HG03565 (cell line): ENCODE data around the gene LAMC3.
"Not testable (repeated sequence)": the region's sequence is repeated elsewhere in the genome, so short reads cannot be mapped to it uniquely, and the experiment has no call there.

Experiments used
- ATAC-seq: cut with Tn5 transposase; IDR thresholded peaks from one replicate; pipeline ENCODE4 v1.9.1; 2021; ENCODE audit warnings: mild to moderate bottlenecking, moderate library complexity; ENCODE audit not compliant: unreplicated experiment

Gene LAMC3

DNA sequence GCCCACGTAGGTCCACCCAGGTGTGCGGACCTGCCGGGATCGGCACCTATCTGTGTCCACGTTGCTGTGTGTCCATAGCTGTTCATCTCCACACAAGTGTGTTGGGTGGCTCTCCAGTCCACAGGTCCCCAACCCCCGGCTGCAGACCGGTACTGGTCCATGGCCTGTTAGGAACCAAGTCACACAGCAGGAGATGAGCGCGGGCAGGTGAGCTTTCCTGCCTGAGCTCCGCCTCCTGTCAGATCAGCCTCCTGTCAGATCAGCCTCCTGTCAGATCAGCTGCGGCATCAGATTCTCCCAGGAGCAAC lies 18.9 kb downstream of the LAMC3 start:
- ATAC-seq, result no peak

DNA sequence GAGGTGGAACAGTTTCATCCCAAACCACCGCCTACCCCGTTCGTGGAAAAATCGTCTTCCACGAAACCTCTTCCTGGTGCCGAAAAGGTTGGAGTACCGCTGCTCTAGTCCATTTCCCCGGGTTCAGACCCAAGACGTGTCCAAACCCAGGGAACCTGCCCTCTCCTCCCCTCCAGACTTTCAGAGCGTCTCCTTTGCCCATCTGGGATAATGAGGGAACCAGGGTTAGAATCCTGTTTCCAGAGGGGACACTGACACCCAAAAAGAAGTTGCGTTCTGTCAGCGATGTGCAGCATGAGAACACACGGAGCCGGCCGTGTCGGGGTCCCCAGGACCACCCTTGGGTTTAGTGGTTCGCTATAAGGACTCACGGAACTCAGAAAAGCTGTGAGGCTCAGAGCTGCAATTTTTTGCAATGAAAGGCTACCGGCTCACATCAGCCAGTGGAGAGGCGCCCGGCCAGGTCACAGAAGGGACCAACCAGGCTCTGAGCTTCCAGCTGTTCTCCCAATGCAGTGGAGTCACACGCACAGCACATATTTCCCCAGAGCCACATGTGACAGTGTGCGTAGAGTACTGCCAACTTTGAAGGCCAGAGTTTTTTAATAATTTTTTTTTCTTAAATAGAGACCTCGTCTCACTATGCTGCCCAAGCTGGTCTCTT lies 19.4 kb downstream of the LAMC3 start:
- no peak for ATAC-seq

DNA sequence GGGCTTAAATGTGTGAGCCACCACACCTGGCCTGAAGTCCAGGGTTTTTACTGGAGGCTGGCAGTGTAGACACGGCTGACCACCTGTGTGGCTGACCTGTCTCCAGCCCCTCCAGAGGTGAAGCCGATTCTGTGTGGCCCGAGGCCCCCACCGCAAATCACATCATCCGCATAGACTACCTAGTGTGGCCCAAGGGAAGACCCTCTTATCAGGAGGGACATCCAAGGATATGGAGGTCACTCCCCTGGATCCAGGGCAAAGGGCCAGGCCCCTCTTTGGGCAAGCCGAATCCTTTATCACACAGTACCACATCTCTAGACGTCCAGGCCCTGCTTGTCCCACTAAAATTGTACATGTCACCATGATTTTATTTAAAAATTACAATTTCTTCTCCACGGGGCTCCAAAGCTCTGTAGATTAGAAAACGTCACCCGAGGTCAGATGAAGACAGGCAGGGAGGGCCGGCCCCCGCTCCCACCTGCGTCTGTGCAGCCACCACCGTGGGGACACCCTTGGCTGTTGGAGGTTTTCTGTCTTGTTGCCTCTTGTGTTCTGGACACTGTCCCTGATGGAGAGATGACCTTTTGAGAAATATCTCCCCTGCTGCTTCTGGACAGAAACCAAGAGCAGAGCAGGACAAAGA lies 20.1 kb downstream of the LAMC3 start:
- ATAC-seq, result no peak

DNA sequence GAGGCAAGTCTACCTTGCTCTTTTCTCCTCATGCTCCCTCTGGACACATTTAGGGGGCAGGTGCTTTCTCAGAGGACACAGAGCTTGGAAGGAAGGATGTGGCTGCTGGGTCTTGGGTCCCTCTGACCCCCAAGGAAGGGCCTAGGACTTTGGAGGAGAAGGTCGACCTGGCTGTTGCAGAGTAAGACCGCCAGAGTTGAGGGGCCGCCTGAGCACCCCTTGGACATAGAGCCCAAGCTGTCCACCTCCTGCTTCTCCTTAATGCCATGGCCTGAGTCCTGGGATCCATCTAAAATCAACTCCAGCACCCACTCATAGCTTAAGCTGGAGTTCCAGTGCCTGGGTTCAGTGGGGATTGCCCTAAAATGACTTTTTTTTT lies 20.6 kb downstream of the LAMC3 start:
- ATAC-seq, result no peak

DNA sequence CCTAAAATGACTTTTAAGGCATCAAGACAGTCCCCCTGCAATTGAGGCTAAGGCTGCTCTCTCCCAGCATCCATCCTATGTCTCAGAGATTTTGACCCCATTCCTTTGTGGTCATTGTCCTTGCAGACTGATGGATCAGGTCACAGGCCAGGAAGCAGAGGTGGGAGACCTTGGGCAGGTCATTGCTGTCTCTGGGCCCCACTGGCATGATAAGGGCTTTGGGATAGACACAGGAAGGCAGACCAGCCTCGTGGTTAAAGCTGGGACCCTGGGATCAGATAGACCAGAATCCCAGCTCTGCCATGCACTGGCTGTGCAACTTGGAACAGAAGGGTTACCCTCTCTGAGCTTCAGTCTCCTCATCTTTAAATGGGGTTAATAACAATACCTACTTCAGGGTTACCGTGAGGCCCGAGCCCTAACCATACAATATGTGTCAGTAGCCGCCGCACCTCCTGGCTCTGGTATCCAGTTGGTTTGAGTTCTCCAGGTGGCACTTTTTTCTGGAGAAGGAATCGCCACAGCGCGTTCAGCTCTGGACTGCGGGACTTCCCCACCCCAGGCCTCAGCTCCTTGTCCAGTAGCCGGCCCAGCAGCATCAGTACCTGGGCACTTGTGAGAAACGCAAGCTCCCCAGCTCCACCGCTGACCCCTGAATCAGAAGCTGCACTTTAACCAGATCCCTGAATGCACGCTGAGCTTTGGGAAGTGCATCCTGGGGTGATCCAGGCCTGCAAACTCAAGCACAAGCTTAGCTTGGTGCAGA lies 21.4 kb downstream of the LAMC3 start:
- no peak for ATAC-seq

DNA sequence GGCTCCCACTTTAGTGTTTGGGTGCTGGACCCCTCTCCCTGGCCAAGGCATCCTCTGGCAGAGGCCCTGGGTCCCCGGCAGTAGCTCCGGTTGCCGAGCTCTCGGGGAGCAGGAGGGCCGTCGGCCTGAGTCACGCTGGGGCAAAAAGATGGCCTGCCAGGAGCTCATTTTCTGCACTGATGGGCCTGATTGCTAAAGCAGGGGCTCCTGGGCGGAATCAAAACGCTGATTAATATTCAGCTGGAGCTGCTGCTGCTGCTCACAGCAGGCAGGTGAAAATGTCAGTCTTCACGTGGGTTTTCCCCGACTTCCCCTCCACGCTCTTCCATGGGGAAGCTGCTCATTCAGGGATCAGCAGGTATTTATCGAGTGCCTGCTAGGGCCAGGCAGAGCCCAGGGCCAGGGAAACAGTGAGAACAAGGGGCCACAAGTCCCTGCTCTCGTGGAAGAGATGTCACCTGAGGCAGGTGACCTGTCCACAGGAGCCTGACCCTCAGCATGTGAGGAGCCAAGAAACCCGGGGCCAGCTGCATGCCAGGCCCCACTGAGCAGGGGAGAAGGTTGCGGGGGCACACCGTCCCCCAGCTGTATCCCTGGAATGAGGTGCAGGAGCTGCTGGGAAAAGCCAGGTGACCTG lies 22.1 kb downstream of the LAMC3 start:
- ATAC-seq, result no peak

DNA sequence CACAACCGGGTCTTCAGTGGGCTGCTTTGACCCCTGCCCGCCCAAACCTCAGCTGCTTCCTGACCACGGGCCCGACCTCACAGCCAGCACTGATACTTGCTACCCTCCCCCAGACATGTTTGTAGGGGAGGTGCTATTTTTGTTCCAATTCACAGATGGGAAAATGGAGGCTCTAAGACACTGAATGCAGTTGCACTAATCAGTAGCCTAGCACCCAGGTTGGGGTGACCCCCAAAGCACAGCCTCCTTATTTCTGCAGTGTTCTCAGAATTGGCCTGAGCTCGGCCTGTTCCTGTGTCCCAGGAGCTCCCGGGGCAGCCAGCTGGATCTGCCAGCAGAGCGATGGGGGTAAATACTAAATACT lies 22.6 kb downstream of the LAMC3 start:
- no peak for ATAC-seq

DNA sequence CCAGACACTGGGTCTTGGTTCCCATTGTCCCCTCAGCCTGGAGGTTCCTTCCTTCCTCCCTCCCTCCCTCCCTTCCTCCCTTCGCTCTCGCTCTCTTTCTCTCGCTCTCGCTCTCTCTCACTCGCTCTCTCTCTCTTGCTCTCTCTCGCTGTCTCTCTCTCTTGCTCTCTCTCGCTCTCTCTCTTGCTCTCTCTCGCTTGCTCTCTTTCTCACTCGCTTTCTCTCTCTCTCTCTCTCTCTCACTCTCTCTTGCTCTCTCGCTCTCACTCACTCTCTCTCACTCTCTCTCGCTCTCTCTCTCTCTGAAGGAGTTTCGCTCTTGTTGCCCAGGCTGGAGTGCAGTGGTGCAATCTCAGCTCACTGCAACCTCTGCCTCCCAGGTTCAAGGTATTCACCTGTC lies 23.4 kb downstream of the LAMC3 start:
- no peak for ATAC-seq

DNA sequence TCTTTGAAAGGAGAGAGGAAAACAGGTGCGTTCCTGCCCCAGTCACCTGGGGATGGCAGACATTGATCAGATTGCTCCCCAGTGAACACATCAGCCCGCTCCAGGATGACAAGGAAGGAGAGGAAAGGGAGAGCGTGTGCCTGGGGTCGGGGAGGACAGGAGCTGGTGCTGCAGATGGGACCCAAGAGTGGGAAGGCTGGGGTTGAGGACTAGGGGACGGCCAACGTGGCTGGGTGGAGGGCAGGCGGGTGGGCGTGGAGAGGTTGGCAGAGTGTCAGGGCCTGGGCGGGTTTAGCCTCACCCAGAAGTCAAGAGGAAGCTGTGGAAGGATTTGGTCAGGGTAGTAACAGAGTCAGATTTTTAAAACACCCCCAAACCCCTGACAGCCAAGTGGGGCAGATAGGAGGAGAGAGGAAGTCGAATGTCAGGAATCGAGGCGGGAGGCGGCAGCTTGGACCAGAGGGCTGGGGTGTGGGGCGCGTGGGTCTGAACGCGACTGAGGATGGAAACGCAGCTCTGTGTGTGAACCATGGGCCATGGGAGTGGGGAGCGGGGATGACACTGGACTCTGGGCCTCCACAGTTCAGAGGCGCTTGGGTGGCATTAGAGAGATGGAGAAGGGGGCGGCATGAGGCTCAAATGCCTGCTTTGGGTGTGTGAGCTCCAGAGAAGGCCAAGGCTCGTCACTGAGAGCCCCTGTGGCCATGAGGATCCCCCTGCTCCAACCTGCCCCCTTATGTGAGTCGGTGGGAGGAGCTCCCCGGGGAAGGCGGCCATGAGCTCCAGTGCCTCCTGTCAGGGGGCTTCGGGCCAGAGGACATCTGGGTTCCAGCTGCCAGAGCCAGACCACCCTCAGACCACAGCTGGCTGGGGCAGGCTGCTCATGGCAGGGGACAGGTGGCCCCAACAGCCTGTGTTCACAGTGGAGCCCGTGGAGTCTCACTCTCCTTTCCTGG lies 24.6 kb downstream of the LAMC3 start:
- no peak for ATAC-seq

DNA sequence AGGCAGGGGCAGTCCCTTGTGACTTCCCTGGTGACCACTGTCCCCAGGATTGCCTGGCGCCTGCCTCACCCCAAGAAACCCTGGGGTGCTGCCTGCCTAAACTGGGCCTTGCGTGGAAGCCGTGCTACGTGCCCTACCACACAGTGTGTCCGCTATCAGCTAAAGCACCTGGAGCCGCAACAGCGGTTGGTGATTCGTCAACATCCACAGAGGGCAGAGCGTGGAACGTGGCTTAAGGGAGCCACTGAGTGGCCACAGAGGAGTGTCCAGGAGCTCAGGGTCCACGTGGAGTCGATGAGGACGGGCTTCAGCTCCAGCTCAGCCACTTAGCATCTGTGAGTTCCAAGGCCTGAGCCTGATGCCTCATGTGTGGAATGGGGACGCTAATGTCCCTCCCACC lies 25.3 kb downstream of the LAMC3 start:
- no peak for ATAC-seq

DNA sequence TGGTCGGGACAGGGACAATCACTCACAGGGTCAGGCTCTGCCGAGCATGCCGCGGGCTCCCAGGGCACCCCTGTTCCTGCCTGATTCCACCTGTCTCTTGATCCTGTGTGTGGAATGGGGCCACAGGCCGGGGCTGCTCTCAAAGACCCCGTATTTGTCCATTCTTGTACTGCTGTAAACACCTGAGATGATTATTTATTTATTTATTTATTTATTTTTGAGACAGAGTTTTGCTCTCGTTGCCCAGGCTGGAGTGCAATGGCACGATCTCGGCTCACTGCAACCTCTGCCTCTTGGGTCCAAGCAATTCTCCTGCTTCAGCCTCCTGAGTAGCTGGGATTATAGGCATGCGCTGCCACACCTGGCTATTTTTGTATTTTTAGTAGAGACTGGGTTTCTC lies 25.8 kb downstream of the LAMC3 start:
- ATAC-seq, result not testable (repeated sequence)

DNA sequence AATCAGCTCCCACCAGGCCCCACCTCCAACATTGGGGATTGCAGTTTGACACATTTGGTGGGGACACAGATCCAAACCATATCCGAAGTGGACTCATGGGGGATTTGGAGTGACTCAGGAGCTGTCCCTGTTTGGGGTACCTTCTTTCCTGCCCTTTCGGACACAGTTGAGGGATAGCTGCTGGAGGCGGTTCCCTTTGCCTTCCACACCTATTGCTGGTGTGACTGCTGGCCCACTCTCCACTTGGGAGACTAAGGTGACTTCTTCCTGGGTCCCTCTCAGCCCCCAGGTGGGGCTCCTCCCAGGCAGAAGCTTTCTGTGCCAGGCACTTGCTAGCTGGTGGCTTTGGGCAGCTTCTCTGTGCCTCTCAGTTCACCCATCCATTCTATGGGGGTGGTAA lies 26.6 kb downstream of the LAMC3 start:
- ATAC-seq, result no peak

DNA sequence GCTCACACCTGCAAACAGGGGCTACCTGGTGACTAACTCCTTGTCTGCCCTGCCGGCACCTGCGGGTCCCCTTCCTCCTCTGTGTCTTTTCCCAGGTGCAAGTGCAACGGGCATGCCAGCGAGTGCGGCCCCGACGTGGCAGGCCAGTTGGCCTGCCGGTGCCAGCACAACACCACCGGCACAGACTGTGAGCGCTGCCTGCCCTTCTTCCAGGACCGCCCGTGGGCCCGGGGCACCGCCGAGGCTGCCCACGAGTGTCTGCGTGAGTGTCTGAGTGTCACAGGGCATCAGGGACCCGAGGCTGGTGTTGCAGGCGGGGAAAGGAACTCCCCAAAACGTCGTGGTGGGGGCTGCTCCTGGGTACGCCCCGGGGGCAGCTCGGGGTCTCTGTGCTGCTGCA lies 27.1 kb downstream of the LAMC3 start:
- no peak for ATAC-seq

DNA sequence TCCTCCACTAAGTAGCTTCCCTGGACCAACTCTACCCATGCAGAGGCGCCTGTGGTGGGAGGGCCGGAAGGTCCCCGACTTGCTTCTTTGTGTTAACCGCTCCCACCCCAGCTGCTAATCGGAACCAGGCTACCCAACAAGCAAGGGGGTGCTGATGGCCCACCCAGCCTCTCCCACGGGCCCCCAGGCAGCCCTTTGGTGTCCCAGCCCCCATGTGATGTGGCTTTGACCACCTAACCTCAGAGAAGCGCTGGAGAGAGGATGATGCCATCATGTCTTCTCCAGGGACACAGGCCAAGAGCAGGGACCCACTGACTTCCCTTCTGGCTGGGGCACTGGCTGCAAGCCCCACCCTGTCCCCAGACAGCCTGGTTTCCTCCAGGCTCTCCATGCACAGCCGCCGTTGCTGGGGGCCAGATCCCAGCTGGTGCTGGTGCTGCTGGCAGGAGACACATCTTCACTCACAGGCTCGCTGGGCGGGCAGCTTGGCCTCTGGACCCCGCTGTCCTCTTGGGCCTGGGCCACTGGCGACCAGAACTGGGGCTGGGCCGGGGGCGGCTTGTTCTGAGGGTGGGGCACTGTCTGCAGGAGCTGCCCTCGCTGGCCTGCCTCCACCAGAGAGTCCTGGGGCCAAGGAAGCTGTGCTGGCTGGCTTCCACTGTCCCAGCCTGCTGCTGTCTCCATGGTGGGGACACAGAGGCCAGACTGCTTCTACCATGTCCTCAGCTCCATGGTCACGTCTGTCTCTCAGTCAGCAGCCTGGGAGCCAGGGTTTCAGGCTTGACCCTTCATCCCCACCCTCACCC lies 27.8 kb downstream of the LAMC3 start:
- ATAC-seq, result no peak

DNA sequence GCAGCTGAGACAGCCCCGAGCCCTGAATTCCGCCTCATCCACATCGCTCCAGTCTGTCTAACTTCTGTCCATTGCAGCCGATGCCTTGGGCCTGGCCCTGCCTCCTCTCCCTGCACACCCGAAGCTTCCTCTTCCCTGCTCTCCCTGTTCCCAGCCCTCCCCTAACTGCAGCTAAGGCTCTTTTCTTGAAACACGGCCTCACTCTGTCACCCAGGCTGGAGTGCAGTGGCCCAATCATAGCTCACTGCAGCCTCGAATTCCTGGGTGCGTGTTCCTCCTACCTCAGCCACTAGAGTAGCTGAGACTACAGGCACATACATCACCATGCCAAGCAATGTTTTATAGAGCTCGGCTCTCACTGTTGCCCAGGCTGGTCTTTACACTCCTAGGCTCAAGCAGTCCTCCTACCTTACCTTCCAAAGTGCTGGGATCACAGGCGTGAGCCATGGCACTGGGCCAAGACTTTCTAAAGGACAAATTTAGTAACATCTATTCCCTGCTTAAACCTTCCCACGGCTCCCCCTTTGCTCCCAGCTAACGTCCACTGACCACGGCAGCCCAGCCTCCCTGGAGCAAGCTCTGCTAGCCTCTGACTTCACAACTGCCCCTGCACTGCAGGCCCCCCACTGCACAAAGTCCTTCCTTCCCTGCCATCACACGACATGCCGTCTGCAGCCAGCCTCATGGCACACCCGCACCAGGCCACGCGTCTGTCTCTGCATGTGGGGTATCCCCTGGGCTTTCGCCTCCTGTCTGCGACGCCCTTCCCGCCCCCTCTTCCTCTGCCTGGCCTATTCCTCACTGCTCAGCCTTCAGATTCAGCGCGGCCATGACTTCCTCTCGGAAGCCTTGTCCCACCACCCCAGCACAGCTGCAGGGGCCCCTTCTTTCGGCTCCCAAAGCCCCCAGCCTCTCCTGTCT lies 28.6 kb downstream of the LAMC3 start:
- ATAC-seq, result no peak

DNA sequence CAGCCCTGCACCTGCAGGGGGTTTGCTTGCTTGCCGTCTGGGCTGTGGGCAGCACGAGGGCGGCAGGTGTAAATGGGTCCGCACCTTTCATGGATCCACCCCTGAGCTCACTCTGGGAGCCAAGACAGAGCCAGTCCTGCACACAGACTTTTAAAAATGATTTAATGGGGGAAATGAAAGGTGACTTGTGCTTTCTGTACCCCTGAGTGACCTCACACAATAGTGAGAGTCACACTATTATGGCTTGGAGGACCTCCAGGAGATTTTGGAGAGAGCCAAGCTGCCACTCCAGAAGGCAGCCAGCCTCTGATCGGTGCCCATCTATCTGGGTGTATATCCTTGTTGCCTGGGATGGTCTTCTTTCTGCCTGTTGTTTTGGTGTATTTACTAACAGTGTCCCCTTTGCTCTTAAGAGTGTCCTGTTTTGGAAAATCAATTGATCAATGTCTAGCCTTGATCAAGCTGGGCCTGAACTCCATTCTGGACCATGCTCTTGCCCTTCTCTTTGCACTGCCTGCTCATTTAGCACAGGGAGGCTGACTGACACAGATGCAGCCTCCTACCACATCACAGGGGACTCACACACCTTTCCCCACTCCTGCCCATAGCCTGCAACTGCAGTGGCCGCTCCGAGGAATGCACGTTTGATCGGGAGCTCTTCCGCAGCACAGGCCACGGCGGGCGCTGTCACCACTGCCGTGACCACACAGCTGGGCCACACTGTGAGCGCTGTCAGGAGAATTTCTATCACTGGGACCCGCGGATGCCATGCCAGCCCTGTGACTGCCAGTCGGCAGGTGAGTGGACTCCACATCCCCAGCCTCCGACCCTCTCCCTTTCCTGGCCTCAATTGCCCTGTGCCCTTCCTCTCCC lies 29.5 kb downstream of the LAMC3 start:
- no peak for ATAC-seq

DNA sequence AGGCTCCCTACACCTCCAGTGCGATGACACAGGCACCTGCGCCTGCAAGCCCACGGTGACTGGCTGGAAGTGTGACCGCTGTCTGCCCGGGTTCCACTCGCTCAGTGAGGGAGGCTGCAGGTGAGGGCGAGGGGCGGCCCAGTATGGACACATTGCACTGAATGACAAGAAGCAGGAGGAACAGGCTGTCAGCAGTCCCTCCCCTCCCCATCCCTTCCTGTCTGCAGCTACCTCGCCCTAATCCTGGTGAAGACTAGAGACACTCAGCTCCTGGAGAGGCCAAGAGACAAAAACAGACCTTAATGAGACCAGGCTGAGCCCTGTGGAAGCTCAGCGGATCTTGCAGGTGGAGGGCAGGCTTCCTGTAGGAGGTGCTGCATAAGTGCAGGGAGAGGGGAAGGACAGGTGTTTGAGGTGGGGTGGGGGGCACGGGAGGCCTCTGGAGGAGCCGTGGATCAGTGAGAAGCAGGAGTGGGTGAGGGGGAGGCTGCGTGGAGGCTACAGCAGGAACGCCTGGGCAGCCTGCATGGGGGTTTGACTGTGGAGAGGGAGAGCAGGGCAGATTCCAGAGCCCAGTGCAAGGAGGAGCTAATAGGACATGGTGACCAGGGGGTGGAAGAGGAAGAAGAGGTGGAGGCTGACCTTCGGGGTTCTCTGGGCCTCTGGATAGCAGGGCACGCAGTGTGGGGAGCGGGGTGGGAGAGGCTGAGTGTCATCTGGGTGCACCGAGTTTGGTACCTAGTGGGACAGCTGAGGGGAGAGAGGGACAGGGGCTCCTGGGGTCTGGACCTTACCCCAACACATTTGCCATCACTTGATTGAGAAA lies 30.4 kb downstream of the LAMC3 start:
- ATAC-seq, result no peak
